IMR-90 (cell line): ENCODE measurements around the gene UBA3. TPM values are rescaled to one million over a fixed set of nuclear protein-coding genes. Genes with fewer than 3 reads are reported as not detected.

ENCODE experiments used
- ATAC-seq: fragments of 200-7000 bp; cut with Tn5 transposase; 2 replicates; pipeline ENCODE4 v1.9.1; 2020; ENCODE audit warnings: low read depth, mild to moderate bottlenecking, moderate library complexity
- BruUV-seq: library from RNA; stranded (reverse); fragments of 400-500 nt; replicated peaks from 2 replicates; lab custom pipeline; 2021; lab: Mats Ljungman, UMichigan
- CTCF ChIA-PET: fragments of 300-600 bp; formaldehyde crosslinking; extraction: SDS; loops from one replicate; lab custom pipeline; 2021; ENCODE audit warnings: antibody characterized with exemption; lab: Yijun Ruan, JAX
- POLR2A ChIA-PET: fragments of 300-600 bp; sonication (Branson Sonifier 250); formaldehyde crosslinking; loops from one replicate; lab custom pipeline; 2022; ENCODE audit warnings: antibody characterized with exemption; ENCODE audit not compliant: unreplicated experiment; lab: Charles Lee
- DNase-seq: peaks from one replicate; pipeline ENCODE4 v3.0.0; 2013
- H2AFZ ChIP-seq: replicated peaks from 2 replicates; pipeline ENCODE3; 2013; ENCODE audit warnings: low read length, mild to moderate bottlenecking; ENCODE audit not compliant: poor library complexity
- H2AK5ac ChIP-seq: 2 replicates; pipeline ENCODE4 v1.6.1; 2013; ENCODE audit warnings: low read depth, low read length, inconsistent platforms
- H2AK9ac ChIP-seq: replicated peaks from 2 replicates; pipeline ENCODE3; 2013; ENCODE audit warnings: mild to moderate bottlenecking, low read depth, low read length, moderate library complexity; ENCODE audit not compliant: poor library complexity
- H2BK120ac ChIP-seq: 2 replicates; pipeline ENCODE4 v1.6.1; 2013; ENCODE audit warnings: low read depth, low read length, inconsistent platforms
- H2BK15ac ChIP-seq: 3 replicates; pipeline ENCODE4 v1.6.1; 2013; ENCODE audit warnings: low read depth, low read length, inconsistent platforms
- H2BK20ac ChIP-seq: 2 replicates; pipeline ENCODE4 v1.6.1; 2013; ENCODE audit warnings: low read depth, mild to moderate bottlenecking, inconsistent platforms, low read length, moderate library complexity
- H2BK5ac ChIP-seq: 2 replicates; pipeline ENCODE4 v1.6.1; 2013; ENCODE audit warnings: mild to moderate bottlenecking, low read depth, low read length, inconsistent platforms; ENCODE audit not compliant: poor library complexity, severe bottlenecking
- H3K14ac ChIP-seq: replicated peaks from 2 replicates; pipeline ENCODE4 v1.6.1; 2013; ENCODE audit warnings: low read depth, low read length, inconsistent platforms
- H3K18ac ChIP-seq: 2 replicates; pipeline ENCODE4 v1.6.1; 2013; ENCODE audit warnings: low read depth, low read length, control low read depth
- H3K23ac ChIP-seq: 2 replicates; pipeline ENCODE4 v1.6.1; 2013; ENCODE audit warnings: low read depth, low read length, inconsistent platforms
- H3K27ac ChIP-seq: 2 replicates; pipeline ENCODE4 v1.5.1; 2013; ENCODE audit warnings: mild to moderate bottlenecking, control low read depth, low read length; ENCODE audit not compliant: insufficient read depth
- H3K27me3 ChIP-seq: 2 replicates; pipeline ENCODE4 v1.6.1; 2013; ENCODE audit warnings: low read length; ENCODE audit not compliant: control insufficient read depth, insufficient read depth
- H3K36me3 ChIP-seq: 2 replicates; pipeline ENCODE4 v1.6.1; 2013; ENCODE audit warnings: low read length, mixed read lengths; ENCODE audit not compliant: control insufficient read depth, insufficient read depth
- H3K4ac ChIP-seq: 2 replicates; pipeline ENCODE4 v1.6.1; 2013; ENCODE audit warnings: low read depth, low read length, inconsistent platforms
- H3K4me1 ChIP-seq: 2 replicates; pipeline ENCODE4 v1.6.1; 2013; ENCODE audit warnings: low read length, mixed read lengths; ENCODE audit not compliant: control insufficient read depth, insufficient read depth
- H3K4me2 ChIP-seq: 2 replicates; pipeline ENCODE4 v1.6.1; 2013; ENCODE audit warnings: low read depth, mild to moderate bottlenecking, control low read depth, low read length, moderate library complexity
- H3K4me3 ChIP-seq: 2 replicates; pipeline ENCODE4 v1.5.1; 2013; ENCODE audit warnings: low read depth, mild to moderate bottlenecking, control low read depth, low read length, moderate library complexity; ENCODE audit not compliant: insufficient read depth
- H3K56ac ChIP-seq: 2 replicates; pipeline ENCODE4 v1.6.1; 2013; ENCODE audit warnings: low read length, inconsistent platforms; ENCODE audit not compliant: insufficient read depth; ENCODE audit errors: extremely low read depth
- H3K79me1 ChIP-seq, 2 experiments: 2 replicates each; pipeline ENCODE4 v1.6.1; 2013; ENCODE audit warnings: low read length in 2 of 2, inconsistent platforms in 1 of 2, low read depth in 1 of 2
- H3K9ac ChIP-seq: 2 replicates; pipeline ENCODE4 v1.6.1; 2013; ENCODE audit warnings: low read depth, low read length, control low read depth
- H3K9me1 ChIP-seq: 2 replicates; pipeline ENCODE4 v1.6.1; 2013; ENCODE audit warnings: low read length, inconsistent platforms; ENCODE audit not compliant: insufficient read depth
- H3K9me3 ChIP-seq: 2 replicates; pipeline ENCODE4 v1.6.1; 2013; ENCODE audit warnings: low read length; ENCODE audit not compliant: control insufficient read depth, insufficient read depth
- H4K20me1 ChIP-seq: 2 replicates; pipeline ENCODE4 v1.6.1; 2013; ENCODE audit warnings: low read length, inconsistent platforms; ENCODE audit not compliant: insufficient read depth
- H4K5ac ChIP-seq: 2 replicates; pipeline ENCODE4 v1.6.1; 2013; ENCODE audit warnings: mild to moderate bottlenecking, low read depth, low read length, control low read depth
- H4K8ac ChIP-seq, 2 experiments: 2 replicates each; pipeline ENCODE4 v1.6.1; 2013; ENCODE audit warnings: low read depth in 2 of 2, low read length in 2 of 2, control low read depth in 1 of 2, inconsistent platforms in 1 of 2
- H4K91ac ChIP-seq: 2 replicates; pipeline ENCODE4 v1.6.1; 2013; ENCODE audit warnings: low read depth, low read length, inconsistent platforms; ENCODE audit not compliant: insufficient read depth
- CEBPB ChIP-seq: IDR thresholded peaks from 2 replicates; pipeline ENCODE4 v1.6.1; 2012; ENCODE audit warnings: low read depth, low read length, improper control_type of control experiment
- CHD1 ChIP-seq: IDR thresholded peaks from 2 replicates; pipeline ENCODE4 v1.6.1; 2012; ENCODE audit warnings: low read depth, low read length, improper control_type of control experiment
- FOS ChIP-seq: fragments of 150-350 bp; IDR thresholded peaks from 2 replicates; pipeline ENCODE4 v1.6.1; 2016; ENCODE audit warnings: low read depth, low read length
- MAFK ChIP-seq: IDR thresholded peaks from 2 replicates; pipeline ENCODE4 v1.6.1; 2012; ENCODE audit warnings: low read depth, low read length, improper control_type of control experiment
- MAZ ChIP-seq: IDR thresholded peaks from 2 replicates; pipeline ENCODE4 v1.6.1; 2012; ENCODE audit warnings: low read depth, mild to moderate bottlenecking, low read length, improper control_type of control experiment, moderate library complexity, borderline replicate concordance
- MXI1 ChIP-seq: IDR thresholded peaks from 2 replicates; pipeline ENCODE4 v1.6.1; 2012; ENCODE audit warnings: low read depth, mild to moderate bottlenecking, low read length, moderate library complexity, borderline replicate concordance
- NFE2L2 ChIP-seq: fragments of 150-350 bp; IDR thresholded peaks from 2 replicates; pipeline ENCODE4 v1.6.1; 2016; ENCODE audit warnings: low read depth, mild to moderate bottlenecking, low read length
- POLR2A ChIP-seq: IDR thresholded peaks from 2 replicates; pipeline ENCODE4 v1.6.1; 2012; ENCODE audit warnings: mild to moderate bottlenecking, low read depth, low read length
- RAD21 ChIP-seq: IDR thresholded peaks from 2 replicates; pipeline ENCODE4 v1.6.1; 2012; ENCODE audit warnings: low read length, improper control_type of control experiment
- RCOR1 ChIP-seq: IDR thresholded peaks from 2 replicates; pipeline ENCODE4 v1.6.1; 2012; ENCODE audit warnings: mild to moderate bottlenecking, low read length, improper control_type of control experiment; ENCODE audit not compliant: insufficient replicate concordance
- RFX5 ChIP-seq: IDR thresholded peaks from 2 replicates; pipeline ENCODE4 v1.8.0; 2012; ENCODE audit warnings: low read depth, mild to moderate bottlenecking, low read length, moderate library complexity
- SMC3 ChIP-seq: fragments of 150-350 bp; IDR thresholded peaks from 2 replicates; pipeline ENCODE4 v1.6.1; 2016; ENCODE audit warnings: low read depth, mild to moderate bottlenecking, antibody characterized with exemption, low read length, moderate library complexity
- WGBS, 2 experiments: methylation state at CpG; one replicate each; pipeline versions ENCODE4 v1.1.5 to v1.1.7; 2013; ENCODE audit warnings: missing lambda C conversion rate in 2 of 2; ENCODE audit not compliant: insufficient read length in 1 of 2; ENCODE audit errors: extremely low coverage in 2 of 2; 5-methylcytosine and 5-hydroxymethylcytosine counted together
- dilution Hi-C: fragments of 300-500 bp; cut with HindIII; formaldehyde crosslinking; loops from one replicate; pipeline ENCODE4 v1.14.3; 2018; ENCODE audit warnings: low sequenced_read_pairs; ENCODE audit not compliant: unreplicated experiment
- in situ Hi-C: fragments of 300-500 bp; cut with MboI; formaldehyde crosslinking; loops from 3 replicates; pipeline ENCODE4 v1.14.3; 2019; ENCODE audit warnings: low sequenced_read_pairs, inconsistent platforms, mixed read lengths
- intact Hi-C: fragments of 100-400 bp; cut with micrococcal nuclease; formaldehyde crosslinking; loops from 2 replicates; pipeline ENCODE4 v1.10.0; 2022
- polyA plus RNA-seq, 3 experiments: library from polyadenylated mRNA; depleted of rRNA; stranded (reverse); fragments of >200 nt; gene quantifications; 2 replicates each; pipeline ENCODE4 v1.2.3, GENCODE V29; 2012; ENCODE audit warnings: low replicate concordance in 1 of 3
- total RNA-seq: library from RNA; depleted of rRNA; stranded (reverse); fragments of >200 nt; gene quantifications from 2 replicates; pipeline ENCODE4 v1.2.3, GENCODE V29; 2012
- TF ChIP-seq, protein P1 (sequence below): fragments of 150-350 bp; IDR thresholded peaks from 2 replicates; pipeline ENCODE4 v1.6.1; 2016; ENCODE audit warnings: low read depth, mild to moderate bottlenecking, low read length, moderate library complexity, borderline replicate concordance
- TF ChIP-seq, protein P2 (sequence below): conservative IDR thresholded peaks from 2 replicates; pipeline ENCODE4 v1.5.1; 2012; ENCODE audit warnings: mild to moderate bottlenecking, low read depth, low read length, improper control_type of control experiment
- TF ChIP-seq, protein P3 (sequence below): fragments of 150-350 bp; IDR thresholded peaks from 2 replicates; pipeline ENCODE4 v1.6.1; 2017; ENCODE audit warnings: mild to moderate bottlenecking, antibody characterized with exemption, low read length, low read depth

Gene UBA3
- total and polyA plus RNA-seq, 2 of the 4 experiments (the other 2 are of a cell fraction): 51.8 to 64.3 TPM

DNA sequence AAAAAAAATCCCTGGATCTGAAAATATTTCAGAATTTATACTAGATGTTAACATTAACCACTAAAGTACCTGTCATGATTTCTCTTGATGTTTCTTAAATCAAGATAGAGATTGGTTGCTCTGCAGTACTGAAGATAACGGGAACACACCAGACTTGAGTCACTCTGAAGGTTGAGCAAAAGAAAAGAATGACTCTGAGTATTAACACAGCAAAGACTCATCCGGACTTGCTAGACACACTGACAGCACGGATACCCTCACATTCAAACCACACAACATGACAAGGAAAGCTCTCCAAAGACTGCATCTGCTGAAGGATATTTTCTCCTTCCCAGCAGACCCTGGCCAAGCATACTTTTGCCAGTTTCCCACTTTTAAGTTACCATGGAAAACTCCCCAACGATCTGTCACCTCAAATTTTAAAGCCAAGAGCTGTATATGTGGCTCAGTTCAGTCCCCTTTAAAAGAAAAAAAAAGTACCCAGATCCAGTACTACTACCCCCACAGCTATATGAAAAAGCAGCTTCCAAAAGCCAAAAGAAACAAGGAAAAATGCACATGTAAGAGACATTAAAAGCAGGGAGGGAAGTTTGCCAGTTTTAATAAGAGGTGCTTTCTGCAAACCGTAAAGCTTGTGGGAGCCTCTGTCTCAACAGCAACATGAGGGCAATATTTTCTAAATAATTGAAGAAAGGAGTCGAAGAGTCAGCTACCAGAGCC, 74.9 kb downstream of the UBA3 start:
- no CpG with 5 or more reads among the region's 6 CpGs for WGBS, 2 experiments
- DNase-seq: peak; percentile 22
- CTCF ChIA-PET: interaction anchor here (0.8 kb wide), 1 partner anchor 9 kb away, joined by 3 read pairs; no protein-coding TSS in a partner anchor
- TF ChIP-seq RAD21 (no peak), NFE2L2 (no peak), POLR2A (no peak), RFX5 (no peak), RCOR1 (no peak), FOS (no peak), MXI1 (no peak), SMC3 (no peak), CHD1 (no peak), MAZ (no peak), CEBPB (no peak), MAFK (no peak)
- TF ChIP-seq, protein P1, sequence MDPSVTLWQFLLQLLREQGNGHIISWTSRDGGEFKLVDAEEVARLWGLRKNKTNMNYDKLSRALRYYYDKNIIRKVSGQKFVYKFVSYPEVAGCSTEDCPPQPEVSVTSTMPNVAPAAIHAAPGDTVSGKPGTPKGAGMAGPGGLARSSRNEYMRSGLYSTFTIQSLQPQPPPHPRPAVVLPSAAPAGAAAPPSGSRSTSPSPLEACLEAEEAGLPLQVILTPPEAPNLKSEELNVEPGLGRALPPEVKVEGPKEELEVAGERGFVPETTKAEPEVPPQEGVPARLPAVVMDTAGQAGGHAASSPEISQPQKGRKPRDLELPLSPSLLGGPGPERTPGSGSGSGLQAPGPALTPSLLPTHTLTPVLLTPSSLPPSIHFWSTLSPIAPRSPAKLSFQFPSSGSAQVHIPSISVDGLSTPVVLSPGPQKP: no peak
- TF ChIP-seq, protein P2, sequence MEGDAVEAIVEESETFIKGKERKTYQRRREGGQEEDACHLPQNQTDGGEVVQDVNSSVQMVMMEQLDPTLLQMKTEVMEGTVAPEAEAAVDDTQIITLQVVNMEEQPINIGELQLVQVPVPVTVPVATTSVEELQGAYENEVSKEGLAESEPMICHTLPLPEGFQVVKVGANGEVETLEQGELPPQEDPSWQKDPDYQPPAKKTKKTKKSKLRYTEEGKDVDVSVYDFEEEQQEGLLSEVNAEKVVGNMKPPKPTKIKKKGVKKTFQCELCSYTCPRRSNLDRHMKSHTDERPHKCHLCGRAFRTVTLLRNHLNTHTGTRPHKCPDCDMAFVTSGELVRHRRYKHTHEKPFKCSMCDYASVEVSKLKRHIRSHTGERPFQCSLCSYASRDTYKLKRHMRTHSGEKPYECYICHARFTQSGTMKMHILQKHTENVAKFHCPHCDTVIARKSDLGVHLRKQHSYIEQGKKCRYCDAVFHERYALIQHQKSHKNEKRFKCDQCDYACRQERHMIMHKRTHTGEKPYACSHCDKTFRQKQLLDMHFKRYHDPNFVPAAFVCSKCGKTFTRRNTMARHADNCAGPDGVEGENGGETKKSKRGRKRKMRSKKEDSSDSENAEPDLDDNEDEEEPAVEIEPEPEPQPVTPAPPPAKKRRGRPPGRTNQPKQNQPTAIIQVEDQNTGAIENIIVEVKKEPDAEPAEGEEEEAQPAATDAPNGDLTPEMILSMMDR: no peak
- TF ChIP-seq, protein P3, sequence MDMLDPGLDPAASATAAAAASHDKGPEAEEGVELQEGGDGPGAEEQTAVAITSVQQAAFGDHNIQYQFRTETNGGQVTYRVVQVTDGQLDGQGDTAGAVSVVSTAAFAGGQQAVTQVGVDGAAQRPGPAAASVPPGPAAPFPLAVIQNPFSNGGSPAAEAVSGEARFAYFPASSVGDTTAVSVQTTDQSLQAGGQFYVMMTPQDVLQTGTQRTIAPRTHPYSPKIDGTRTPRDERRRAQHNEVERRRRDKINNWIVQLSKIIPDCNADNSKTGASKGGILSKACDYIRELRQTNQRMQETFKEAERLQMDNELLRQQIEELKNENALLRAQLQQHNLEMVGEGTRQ: no peak

More for the DNA sequence above, 74.9 kb downstream of the UBA3 start:
- H4K8ac ChIP-seq: no peak overlapping the region
- H3K23ac ChIP-seq: no peak overlapping the region
- no peak overlapping the region for H4K91ac ChIP-seq
- H2BK15ac ChIP-seq: no peak overlapping the region
- H3K27ac ChIP-seq: no peak overlapping the region
- H3K79me1 ChIP-seq: peaks cover 6 to 9% of the 10 kb centered on the region in 2 experiments; a peak in 2 of 4 replicates
- no peak overlapping the region for H2BK5ac ChIP-seq
- intact Hi-C loops (no loop called here), in situ Hi-C loops (no loop called here), dilution Hi-C loops (no loop called here)
- H3K18ac ChIP-seq: no peak overlapping the region
- H4K20me1 ChIP-seq: no peaks in the 10 kb centered on the region
- no peak overlapping the region for H3K4ac ChIP-seq
- no peak overlapping the region for H3K9ac ChIP-seq
- H3K4me3 ChIP-seq: no peak overlapping the region
- no peaks in the 10 kb centered on the region for H3K9me3 ChIP-seq
- peaks cover 4% of the 10 kb centered on the region; the same call in 1 of the 2 replicates for H3K4me1 ChIP-seq
- ATAC-seq: no peak
- H2BK120ac ChIP-seq: no peak overlapping the region
- no peak overlapping the region for H2AK5ac ChIP-seq
- no TSS peak for BruUV-seq
- H2AK9ac ChIP-seq: no peak overlapping the region
- H4K5ac ChIP-seq: 0 out of 2 replicates have a peak overlapping the region, but pooled peaks have one; percentile 4
- no peak overlapping the region for H3K14ac ChIP-seq
- no peaks in the 10 kb centered on the region for H3K27me3 ChIP-seq
- POLR2A ChIA-PET: no interaction called here
- H3K36me3 ChIP-seq: peaks cover 30% of the 10 kb centered on the region
- H2AFZ ChIP-seq: no peak overlapping the region
- no peak overlapping the region for H3K56ac ChIP-seq
- no peak overlapping the region for H3K4me2 ChIP-seq
- H3K9me1 ChIP-seq: peaks cover 2% of the 10 kb centered on the region; the same call in 1 of the 2 replicates
- H2BK20ac ChIP-seq: no peak overlapping the region
